Esophagus squamous epithelium (tissue), 5 donors: ENCODE data around the gene TIMP3. TPM values are rescaled to one million over a fixed set of nuclear protein-coding genes. Genes with fewer than 3 reads are reported as not detected.
A peak's percentile ranks its signal among the peaks of the same experiment; 100 is the strongest.

Experiments
- DNase-seq: peaks from one replicate; lab custom pipeline; 2025; lab: John Stamatoyannopoulos, UW
- H3K27ac ChIP-seq, 4 donors: fragments of 200-600 bp; sonication (generic); one replicate each; pipeline ENCODE4 v1.5.1; 2016 to 2019; ENCODE audit warnings: mild to moderate bottlenecking in 1 of 4
- H3K27me3 ChIP-seq, 4 donors: fragments of 200-600 bp; sonication (generic); 1 replicate in 3 of 4; 2 replicates in 1 of 4; pipeline versions ENCODE4 v1.5.1 to v1.6.0; 2017 to 2021; ENCODE audit warnings: antibody characterized with exemption in 1 of 4
- H3K36me3 ChIP-seq, 3 donors: fragments of 200-600 bp; sonication (generic); one replicate each; pipeline ENCODE4 v1.5.1; 2016 to 2019
- H3K4me1 ChIP-seq, 3 donors: fragments of 200-600 bp; sonication (generic); one replicate each; pipeline ENCODE4 v1.5.1; 2017 to 2019
- H3K4me3 ChIP-seq, 4 donors: fragments of 200-600 bp; sonication (generic); 1 replicate in 3 of 4; 2 replicates in 1 of 4; pipeline ENCODE4 v1.5.1; 2016 to 2019; ENCODE audit warnings: mild to moderate bottlenecking in 2 of 4, moderate library complexity in 1 of 4
- H3K9me3 ChIP-seq, 3 donors: fragments of 200-600 bp; sonication (generic); one replicate each; pipeline ENCODE4 v1.5.1; 2016 to 2019
- CTCF ChIP-seq, 6 experiments: fragments of 450-650 bp in 4 of 6; fragments of 200-600 bp in 2 of 6; sonication (generic) in 2 of 6; IDR thresholded peaks; one replicate each; pipeline ENCODE4 v1.5.1; 2016 to 2019; ENCODE audit warnings: antibody characterized with exemption in 6 of 6, mild to moderate bottlenecking in 4 of 6, moderate library complexity in 4 of 6
- POLR2A ChIP-seq, 4 donors: fragments of 450-650 bp; IDR thresholded peaks; one replicate each; pipeline ENCODE4 v1.6.1; 2017; ENCODE audit warnings: antibody characterized with exemption in 4 of 4, mild to moderate bottlenecking in 4 of 4, moderate library complexity in 3 of 4
- WGBS, 2 donors: methylation state at CpG; one replicate each; pipeline ENCODE4 v1.1.5; 2018; 5-methylcytosine and 5-hydroxymethylcytosine counted together
- intact Hi-C: fragments of 100-400 bp; cut with DNase I; formaldehyde crosslinking; loops from one replicate; pipeline ENCODE4 v1.15.0; 2022
- total RNA-seq, 4 donors: library from RNA; depleted of rRNA; stranded (reverse); fragments of >200 nt; gene quantifications; one replicate each; pipeline ENCODE4 v1.1.0, GENCODE V29; 2016
- donor health status: DM: yes; HTN: yes; CAD: no.

TIMP3 gene
- total RNA-seq, 4 donors from 2014 or later: 15.3 to 306 (median 54.2) TPM

- Histone ChIP-seq H3K9me3 (no peaks in the 10 kb centered on the region), H3K4me1 (peaks cover 6 to 94% (median 54%) of the 10 kb centered on the region in 3 donors), H3K27me3 (peaks cover 0 to 8% (median 0%) of the 10 kb centered on the region in 4 donors), H3K4me3 (no peak overlapping the region), H3K36me3 (peaks cover 0 to 27% (median 0%) of the 10 kb centered on the region in 3 donors), H3K27ac (peak overlapping the region; percentile 25 to 92 (median 80))
- TF ChIP-seq POLR2A (IDR thresholded peaks at IDR 0.05) (no peak), CTCF (IDR thresholded peaks at IDR 0.05) (no peak)
- DNase-seq: no peak
- intact Hi-C loops: no loop called here
- WGBS, 2 donors: 80% methylated on average over 7 of the region's 11 CpGs
Measured at GRCh38 chr22:32850591-32851517, 49.3 kb downstream of the TIMP3 start.

DNA sequence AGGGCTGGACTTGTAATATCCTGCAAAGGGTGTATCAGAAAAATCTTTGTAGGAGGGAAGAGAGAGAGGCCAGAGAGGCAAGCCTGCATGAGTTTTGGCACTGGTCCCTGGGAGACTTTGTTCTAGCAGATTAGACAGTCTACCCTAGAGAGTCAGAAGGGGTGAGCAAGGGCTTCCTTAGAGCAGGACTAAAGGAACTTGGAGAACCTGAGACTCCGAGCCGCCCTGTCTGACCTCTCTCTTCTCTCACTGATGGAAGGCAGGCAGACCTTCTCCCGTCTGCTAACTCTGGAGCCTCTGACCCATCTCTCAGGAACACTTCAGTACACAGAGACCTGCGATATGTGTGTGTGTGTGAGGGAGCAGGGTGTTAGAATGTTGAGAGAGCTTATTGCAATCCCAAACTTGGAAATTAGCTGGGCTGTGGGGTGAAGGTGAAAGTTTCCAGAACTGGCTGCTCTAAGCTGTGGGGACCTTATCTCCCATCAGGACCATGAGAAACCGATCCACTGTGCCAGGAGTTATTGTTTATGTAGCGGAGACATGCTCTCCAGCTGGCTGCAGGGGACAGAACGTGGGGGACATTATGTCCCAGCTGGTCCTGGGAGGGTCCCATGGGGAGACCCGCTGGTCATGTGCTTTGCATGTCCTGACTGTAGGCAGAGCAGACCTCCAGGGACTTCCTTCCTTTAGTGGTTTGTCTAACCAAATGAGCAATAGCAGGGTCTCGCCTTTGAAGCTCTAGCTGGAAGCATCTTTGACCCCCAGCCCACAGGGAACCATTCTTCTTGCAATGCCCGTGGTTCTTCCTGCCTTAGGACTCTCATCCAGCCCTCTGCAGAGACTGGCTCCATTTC lies 51.1 kb downstream of the TIMP3 start:
- 69% methylated on average over 7 to 8 of the region's 10 CpGs for WGBS, 2 donors
- Histone ChIP-seq H3K4me3 (no peak overlapping the region), H3K27ac (peak overlapping the region in 3 of 4 donors; percentile 80 to 92 (median 80)), H3K9me3 (no peaks in the 10 kb centered on the region), H3K27me3 (peaks cover 0 to 8% (median 0%) of the 10 kb centered on the region in 4 donors), H3K36me3 (peaks cover 0 to 41% (median 0%) of the 10 kb centered on the region in 3 donors), H3K4me1 (peaks cover 0 to 76% (median 42%) of the 10 kb centered on the region in 3 donors)
- TF ChIP-seq POLR2A (IDR thresholded peaks at IDR 0.05): no peak
- no peak for TF ChIP-seq CTCF (IDR thresholded peaks at IDR 0.05)
- DNase-seq: no peak
- intact Hi-C loops: no loop called here

GRCh38 chr22:32853662-32854061 lies 52.2 kb downstream of the TIMP3 start:
- intact Hi-C loops: no loop called here
- Histone ChIP-seq H3K27me3 (peaks cover 0 to 6% (median 0%) of the 10 kb centered on the region in 4 donors), H3K9me3 (no peaks in the 10 kb centered on the region), H3K36me3 (peaks cover 0 to 51% (median 6%) of the 10 kb centered on the region in 3 donors), H3K27ac (peak overlapping the region in 3 of 4 donors; percentile 80 to 92 (median 80)), H3K4me3 (no peak overlapping the region), H3K4me1 (peaks cover 0 to 66% (median 41%) of the 10 kb centered on the region in 3 donors)
- WGBS, 2 donors: 86% methylated on average over 2 of the region's 2 CpGs
- DNase-seq: no peak
- no peak for TF ChIP-seq CTCF (IDR thresholded peaks at IDR 0.05)

- H3K36me3 ChIP-seq: peaks cover 0 to 53% (median 6%) of the 10 kb centered on the region in 3 donors
- H3K27ac ChIP-seq: peak overlapping the region in 3 of 4 donors; percentile 80 to 92 (median 80)
- DNase-seq: no peak
- intact Hi-C loops: no loop called here
- TF ChIP-seq CTCF (IDR thresholded peaks at IDR 0.05): no peak
- TF ChIP-seq POLR2A (IDR thresholded peaks at IDR 0.05): no peak
- H3K27me3 ChIP-seq: peaks cover 0 to 4% (median 0%) of the 10 kb centered on the region in 4 donors
- WGBS, 2 donors: 63 to 79% methylated on average over 11 to 13 of the region's 14 CpGs
- peaks cover 0 to 59% (median 34%) of the 10 kb centered on the region in 3 donors for H3K4me1 ChIP-seq
- no peak overlapping the region for H3K4me3 ChIP-seq
- H3K9me3 ChIP-seq: no peaks in the 10 kb centered on the region
Measured at GRCh38 chr22:32854351-32854804, 52.9 kb downstream of the TIMP3 start.
